Neural progenitor cell (in vitro differentiated cells): ENCODE results near the gene B3GAT3.

Experiments used
- CTCF ChIP-seq: fragments of 200-600 bp; sonication (generic); IDR thresholded peaks from 2 replicates; pipeline ENCODE4 v1.5.1; 2017; ENCODE audit warnings: antibody characterized with exemption, mild to moderate bottlenecking
- EZH2 ChIP-seq: fragments of 200-600 bp; sonication (generic); IDR thresholded peaks from 2 replicates; pipeline ENCODE4 v1.6.1; 2017; ENCODE audit warnings: antibody characterized with exemption, mild to moderate bottlenecking, moderate library complexity
- EZH2phosphoT487 ChIP-seq: fragments of 200-600 bp; sonication (generic); IDR thresholded peaks from 2 replicates; pipeline ENCODE4 v1.6.1; 2017; ENCODE audit warnings: antibody characterized with exemption

- TF ChIP-seq CTCF (no peak), EZH2phosphoT487 (no peak), EZH2 (no peak)
Measured at GRCh38 chr11:62664405-62665074, 42.8 kb upstream of the B3GAT3 start.
